ENCODE results near the gene HLCS. TPM values are rescaled to one million over a fixed set of nuclear protein-coding genes. Genes with fewer than 3 reads are reported as not detected.
"Not testable (repeated sequence)": the region's sequence is repeated elsewhere in the genome, so short reads cannot be mapped to it uniquely, and the experiment has no call there.

The HLCS gene
- total and polyA plus RNA-seq, 2 donors (not counting 3 experiments of a cell fraction or from before 2014, with no cell fraction given), result 6.7 to 17.2 TPM

DNA sequence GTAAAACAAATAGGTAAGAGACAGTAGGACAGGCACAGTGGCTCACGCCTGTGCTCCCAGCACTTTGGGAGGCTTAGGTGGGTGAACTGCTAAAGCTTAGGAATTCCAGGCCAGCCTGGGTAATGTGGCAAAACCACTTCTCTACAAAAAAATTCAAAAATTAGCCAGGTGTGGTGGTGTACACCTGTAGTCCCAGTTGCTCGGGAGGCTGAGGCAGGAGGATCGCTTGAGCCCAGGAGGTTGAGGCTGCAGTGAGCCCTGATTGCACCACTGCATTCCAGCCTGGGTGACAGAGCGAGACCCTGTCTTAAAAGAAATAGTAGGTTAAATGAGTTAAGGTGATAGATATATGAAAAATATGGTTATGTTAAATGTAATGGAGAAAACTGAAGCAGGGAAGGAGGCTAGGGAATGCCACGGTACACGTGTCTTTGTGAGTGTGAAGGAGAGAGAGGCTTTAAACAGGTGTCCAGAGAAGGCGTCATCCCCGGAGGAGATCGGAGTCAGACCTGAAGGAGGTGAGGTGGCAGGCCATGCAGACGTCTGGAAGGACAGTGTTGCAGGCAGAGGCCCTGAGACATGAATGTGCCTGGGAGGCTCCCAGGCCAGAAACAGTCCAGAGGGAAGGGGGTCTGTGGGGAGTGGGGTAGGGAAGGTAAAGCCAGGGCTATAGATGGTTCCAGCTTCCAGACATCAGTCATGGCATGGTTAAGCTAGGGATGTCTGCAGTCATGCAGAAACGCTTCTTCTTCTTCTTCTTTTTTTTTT, 32.8 kb upstream of the HLCS start:
- BruUV-seq (replicated peaks), result no TSS peak
- H2AFZ ChIP-seq (ENCODE audit: low read depth, low read length), result no peak overlapping the region
- H3K4me1 ChIP-seq (ENCODE audit: control insufficient read depth, extremely low read depth, insufficient read depth, low read length), result peaks cover 3% of the 10 kb centered on the region
- H3K27ac ChIP-seq (ENCODE audit: insufficient read depth, low read depth, low read length), result no peak overlapping the region
- dilution Hi-C loops (cut with MboI; ENCODE audit: extremely low pct_ligation_motif_present, low sequenced_read_pairs), result no loop called here
- POLR2A ChIA-PET, result no interaction called here
- CTCF ChIA-PET, result interaction anchor here (0.8 to 4.8 kb wide), 5 partner anchors 9 to 33 kb away, joined by 3 to 27 read pairs (median 10); partner anchors contain the start of gene HLCS
- H3K36me3 ChIP-seq (ENCODE audit: control insufficient read depth in 2 of 2, extremely low read depth in 1 of 2, insufficient read depth in 2 of 2, low read length in 2 of 2), result no peaks in the 10 kb centered on the region
- intact Hi-C loops (cut with micrococcal nuclease), result no loop called here
- H3K9me1 ChIP-seq (replicated peaks; ENCODE audit: control insufficient read depth, extremely low read depth, insufficient read depth, low read length), result no peaks in the 10 kb centered on the region
- H3K4me3 ChIP-seq (replicated peaks in 1 of 3; ENCODE audit: insufficient read depth in 1 of 3, low read depth in 1 of 3, low read length in 3 of 3), result no peak overlapping the region
- no peaks in the 10 kb centered on the region for H3K79me2 ChIP-seq (ENCODE audit: control insufficient read depth, insufficient read depth, low read length)
- no peak overlapping the region for H3K4me2 ChIP-seq (ENCODE audit: insufficient read depth, low read length)
- no peak for DNase-seq (ENCODE audit: low read depth, low spot score)
- H3K9me3 ChIP-seq (replicated peaks; ENCODE audit: control insufficient read depth, insufficient read depth, low read length), result no peaks in the 10 kb centered on the region
- H3K27me3 ChIP-seq (ENCODE audit: control insufficient read depth in 2 of 2, insufficient read depth in 2 of 2, low read length in 2 of 2), result peaks cover 0 to 5% of the 10 kb centered on the region in 2 experiments
- H4K20me1 ChIP-seq (replicated peaks; ENCODE audit: control insufficient read depth, extremely low read depth, insufficient read depth, low read length), result no peaks in the 10 kb centered on the region
- TF ChIP-seq, protein P1, sequence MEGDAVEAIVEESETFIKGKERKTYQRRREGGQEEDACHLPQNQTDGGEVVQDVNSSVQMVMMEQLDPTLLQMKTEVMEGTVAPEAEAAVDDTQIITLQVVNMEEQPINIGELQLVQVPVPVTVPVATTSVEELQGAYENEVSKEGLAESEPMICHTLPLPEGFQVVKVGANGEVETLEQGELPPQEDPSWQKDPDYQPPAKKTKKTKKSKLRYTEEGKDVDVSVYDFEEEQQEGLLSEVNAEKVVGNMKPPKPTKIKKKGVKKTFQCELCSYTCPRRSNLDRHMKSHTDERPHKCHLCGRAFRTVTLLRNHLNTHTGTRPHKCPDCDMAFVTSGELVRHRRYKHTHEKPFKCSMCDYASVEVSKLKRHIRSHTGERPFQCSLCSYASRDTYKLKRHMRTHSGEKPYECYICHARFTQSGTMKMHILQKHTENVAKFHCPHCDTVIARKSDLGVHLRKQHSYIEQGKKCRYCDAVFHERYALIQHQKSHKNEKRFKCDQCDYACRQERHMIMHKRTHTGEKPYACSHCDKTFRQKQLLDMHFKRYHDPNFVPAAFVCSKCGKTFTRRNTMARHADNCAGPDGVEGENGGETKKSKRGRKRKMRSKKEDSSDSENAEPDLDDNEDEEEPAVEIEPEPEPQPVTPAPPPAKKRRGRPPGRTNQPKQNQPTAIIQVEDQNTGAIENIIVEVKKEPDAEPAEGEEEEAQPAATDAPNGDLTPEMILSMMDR (IDR thresholded peaks at IDR 0.05; ENCODE audit: extremely low read depth in 1 of 2, insufficient read depth in 1 of 2, low read depth in 1 of 2, low read length in 2 of 2), result no peak
- TF ChIP-seq, protein P2, sequence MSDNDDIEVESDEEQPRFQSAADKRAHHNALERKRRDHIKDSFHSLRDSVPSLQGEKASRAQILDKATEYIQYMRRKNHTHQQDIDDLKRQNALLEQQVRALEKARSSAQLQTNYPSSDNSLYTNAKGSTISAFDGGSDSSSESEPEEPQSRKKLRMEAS (IDR thresholded peaks at IDR 0.05; ENCODE audit: insufficient read depth, insufficient read length), result no peak
- TF ChIP-seq GATA2 (IDR thresholded peaks at IDR 0.05; ENCODE audit: insufficient read depth, insufficient read length, low read depth, low read length) (no peak), POLR2A (IDR thresholded peaks at IDR 0.05; ENCODE audit: low read depth, low read length) (no peak), JUN (IDR thresholded peaks at IDR 0.05; ENCODE audit: borderline replicate concordance, insufficient read depth, insufficient read length, low read depth) (no peak), FOS (IDR thresholded peaks at IDR 0.05; ENCODE audit: borderline replicate concordance, insufficient read depth, low read length) (no peak), EZH2 (IDR thresholded peaks at IDR 0.05; ENCODE audit: borderline replicate concordance, low read depth, low read length, severe bottlenecking) (no peak), MYC (IDR thresholded peaks at IDR 0.05; ENCODE audit: low read depth, low read length) (no peak), POLR2AphosphoS5 (IDR thresholded peaks at IDR 0.05; ENCODE audit: insufficient read depth, low read depth, low read length) (no peak)
- FAIRE-seq, result no peak
- H3K9ac ChIP-seq (replicated peaks; ENCODE audit: extremely low read depth, insufficient read depth, low read length), result no peak overlapping the region

DNA sequence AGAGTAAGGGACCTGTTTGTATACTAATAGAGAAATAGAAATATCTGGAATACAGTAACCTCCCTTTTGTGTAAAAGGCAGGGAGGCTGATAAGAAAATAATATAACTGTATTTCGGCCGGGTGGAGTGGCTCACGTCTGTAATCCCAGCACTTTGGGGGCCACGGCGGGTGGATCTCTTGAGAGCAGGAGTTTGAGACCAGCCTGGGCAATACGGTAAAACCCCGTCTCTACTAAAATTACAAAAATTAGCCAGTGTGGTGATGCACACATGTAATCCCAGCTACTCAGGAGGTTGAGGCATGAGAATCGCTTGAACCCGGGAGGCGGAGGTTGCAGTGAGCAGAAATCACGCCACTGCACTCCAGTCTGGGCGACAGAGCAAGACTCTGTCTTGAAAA, 28.8 kb upstream of the HLCS start:
- BruUV-seq (replicated peaks); H3K4me3 ChIP-seq (replicated peaks in 1 of 3; ENCODE audit: insufficient read depth in 1 of 3, low read depth in 1 of 3, low read length in 3 of 3); H3K27me3 ChIP-seq (ENCODE audit: control insufficient read depth in 2 of 2, insufficient read depth in 2 of 2, low read length in 2 of 2); dilution Hi-C loops (cut with MboI; ENCODE audit: extremely low pct_ligation_motif_present, low sequenced_read_pairs); H2AFZ ChIP-seq (ENCODE audit: low read depth, low read length); H3K9me3 ChIP-seq (replicated peaks; ENCODE audit: control insufficient read depth, insufficient read depth, low read length); POLR2A ChIA-PET; H3K4me1 ChIP-seq (ENCODE audit: control insufficient read depth, extremely low read depth, insufficient read depth, low read length); H4K20me1 ChIP-seq (replicated peaks; ENCODE audit: control insufficient read depth, extremely low read depth, insufficient read depth, low read length); H3K79me2 ChIP-seq (ENCODE audit: control insufficient read depth, insufficient read depth, low read length); H3K9me1 ChIP-seq (replicated peaks; ENCODE audit: control insufficient read depth, extremely low read depth, insufficient read depth, low read length); DNase-seq (ENCODE audit: low read depth, low spot score); H3K9ac ChIP-seq (replicated peaks; ENCODE audit: extremely low read depth, insufficient read depth, low read length); H3K36me3 ChIP-seq (ENCODE audit: control insufficient read depth in 2 of 2, extremely low read depth in 1 of 2, insufficient read depth in 2 of 2, low read length in 2 of 2); H3K27ac ChIP-seq (ENCODE audit: insufficient read depth, low read depth, low read length); H3K4me2 ChIP-seq (ENCODE audit: insufficient read depth, low read length); intact Hi-C loops (cut with micrococcal nuclease); FAIRE-seq: not testable (repeated sequence)
- CTCF ChIA-PET, result interaction anchor here (2.2 kb wide), 1 partner anchor 18 kb away, joined by 13 read pairs; no protein-coding TSS in a partner anchor

All from endothelial cell of umbilical vein (primary cell).